Measurements from ENCODE around the gene RAD51B.

RAD51B gene

GRCh38 chr14:68124979-68125731, 305.6 kb downstream of the RAD51B start:
- TF ChIP-seq CTCF (IDR thresholded peaks at IDR 0.05; ENCODE audit: low read depth, low read length, missing control alignments) = no peak

GRCh38 chr14:68127166-68127565, 307.6 kb downstream of the RAD51B start:
- no peak for TF ChIP-seq CTCF (IDR thresholded peaks at IDR 0.05; ENCODE audit: low read depth, low read length, missing control alignments)
- DNase-seq (ENCODE audit: low read depth) = no peak

More at GRCh38 chr14:68124979-68125731, 305.6 kb downstream of the RAD51B start:
- no peak for DNase-seq (ENCODE audit: low read depth)
- no peak overlapping the region for H3K4me3 ChIP-seq (ENCODE audit: low read depth, low read length)

GRCh38 chr14:68131907-68132306, 312.3 kb downstream of the RAD51B start:
- H3K4me3 ChIP-seq (ENCODE audit: low read depth, low read length) = no peak overlapping the region
- no peak for DNase-seq (ENCODE audit: low read depth)
- no peak for TF ChIP-seq CTCF (IDR thresholded peaks at IDR 0.05; ENCODE audit: low read depth, low read length, missing control alignments)

More at GRCh38 chr14:68127166-68127565, 307.6 kb downstream of the RAD51B start:
- no peak overlapping the region for H3K4me3 ChIP-seq (ENCODE audit: low read depth, low read length)

- TF ChIP-seq CTCF (IDR thresholded peaks at IDR 0.05; ENCODE audit: low read depth, low read length, missing control alignments) = no peak
- no peak for DNase-seq (ENCODE audit: low read depth)
- no peak overlapping the region for H3K4me3 ChIP-seq (ENCODE audit: low read depth, low read length)
Measured at GRCh38 chr14:68132563-68133121, 313.1 kb downstream of the RAD51B start.

- no peak overlapping the region for H3K4me3 ChIP-seq (ENCODE audit: low read depth, low read length)
- DNase-seq (ENCODE audit: low read depth) = no peak
- no peak for TF ChIP-seq CTCF (IDR thresholded peaks at IDR 0.05; ENCODE audit: low read depth, low read length, missing control alignments)
Measured at GRCh38 chr14:68133856-68134255, 314.3 kb downstream of the RAD51B start.

- no peak overlapping the region for H3K4me3 ChIP-seq (ENCODE audit: low read depth, low read length)
- TF ChIP-seq CTCF (IDR thresholded peaks at IDR 0.05; ENCODE audit: low read depth, low read length, missing control alignments) = no peak
- DNase-seq (ENCODE audit: low read depth) = no peak
Measured at GRCh38 chr14:68135028-68135427, 315.4 kb downstream of the RAD51B start.

GRCh38 chr14:68135566-68135965, 316.0 kb downstream of the RAD51B start:
- TF ChIP-seq CTCF (IDR thresholded peaks at IDR 0.05; ENCODE audit: low read depth, low read length, missing control alignments) = no peak

More at GRCh38 chr14:68135566-68135965, 316.0 kb downstream of the RAD51B start:
- H3K4me3 ChIP-seq (ENCODE audit: low read depth, low read length) = no peak overlapping the region
- DNase-seq (ENCODE audit: low read depth) = no peak
